ENCODE measurements around the gene NOX4.
A peak's percentile ranks its signal among the peaks of the same experiment; 100 is the strongest.

NOX4 gene

DNA sequence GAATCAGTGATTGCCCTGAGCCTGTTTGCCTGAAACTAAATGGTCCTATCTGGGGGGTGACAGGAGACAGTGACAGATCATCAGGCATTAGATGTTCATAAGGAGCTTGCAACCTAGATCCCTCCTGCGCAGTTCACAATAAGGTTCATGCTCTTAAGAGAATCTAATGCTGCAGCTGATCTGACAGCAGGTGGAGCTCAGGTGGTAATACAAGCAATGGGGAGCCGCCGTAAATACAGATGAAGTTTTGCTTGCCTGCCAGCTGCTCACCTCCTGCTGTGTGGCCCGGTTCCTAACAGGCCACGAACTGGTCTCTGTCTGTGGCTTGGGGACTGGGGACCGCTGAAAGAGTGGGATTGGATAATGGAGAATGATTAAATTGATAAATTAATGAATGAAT lies 14.0 kb downstream of the NOX4 start:
- no peak overlapping the region for H3K27ac ChIP-seq
- TF ChIP-seq, protein P1, sequence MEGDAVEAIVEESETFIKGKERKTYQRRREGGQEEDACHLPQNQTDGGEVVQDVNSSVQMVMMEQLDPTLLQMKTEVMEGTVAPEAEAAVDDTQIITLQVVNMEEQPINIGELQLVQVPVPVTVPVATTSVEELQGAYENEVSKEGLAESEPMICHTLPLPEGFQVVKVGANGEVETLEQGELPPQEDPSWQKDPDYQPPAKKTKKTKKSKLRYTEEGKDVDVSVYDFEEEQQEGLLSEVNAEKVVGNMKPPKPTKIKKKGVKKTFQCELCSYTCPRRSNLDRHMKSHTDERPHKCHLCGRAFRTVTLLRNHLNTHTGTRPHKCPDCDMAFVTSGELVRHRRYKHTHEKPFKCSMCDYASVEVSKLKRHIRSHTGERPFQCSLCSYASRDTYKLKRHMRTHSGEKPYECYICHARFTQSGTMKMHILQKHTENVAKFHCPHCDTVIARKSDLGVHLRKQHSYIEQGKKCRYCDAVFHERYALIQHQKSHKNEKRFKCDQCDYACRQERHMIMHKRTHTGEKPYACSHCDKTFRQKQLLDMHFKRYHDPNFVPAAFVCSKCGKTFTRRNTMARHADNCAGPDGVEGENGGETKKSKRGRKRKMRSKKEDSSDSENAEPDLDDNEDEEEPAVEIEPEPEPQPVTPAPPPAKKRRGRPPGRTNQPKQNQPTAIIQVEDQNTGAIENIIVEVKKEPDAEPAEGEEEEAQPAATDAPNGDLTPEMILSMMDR (IDR thresholded peaks at IDR 0.05): peak; percentile 42
- no peak for TF ChIP-seq ZFX (IDR thresholded peaks at IDR 0.05; ENCODE audit: borderline replicate concordance)

DNA sequence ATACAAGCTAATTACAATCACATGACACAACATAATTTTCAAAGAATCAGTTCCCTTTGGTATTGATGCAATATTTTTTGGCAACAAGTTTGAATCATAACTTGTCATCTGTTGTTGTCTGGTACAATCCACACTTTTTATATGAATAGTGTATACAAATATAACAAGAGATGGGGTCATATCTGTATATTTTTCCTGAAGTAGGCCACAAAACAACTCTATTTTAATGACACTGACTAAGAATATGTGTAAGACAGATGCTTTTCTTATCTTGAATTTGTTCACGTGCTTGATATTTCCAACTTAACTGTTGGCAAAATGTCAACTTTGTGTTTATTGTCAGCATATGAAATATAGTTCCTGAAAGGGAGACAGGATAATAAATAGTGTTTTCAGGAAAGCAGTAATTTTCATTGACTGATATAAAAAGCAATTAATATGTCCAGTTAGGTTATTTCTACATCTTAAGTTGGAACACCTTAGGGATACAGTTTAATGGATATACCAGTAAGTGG lies 27.9 kb downstream of the NOX4 start:
- H3K27ac ChIP-seq: no peak overlapping the region
- no peak for TF ChIP-seq ZFX (IDR thresholded peaks at IDR 0.05; ENCODE audit: borderline replicate concordance)
- TF ChIP-seq, protein P1 (IDR thresholded peaks at IDR 0.05): no peak

DNA sequence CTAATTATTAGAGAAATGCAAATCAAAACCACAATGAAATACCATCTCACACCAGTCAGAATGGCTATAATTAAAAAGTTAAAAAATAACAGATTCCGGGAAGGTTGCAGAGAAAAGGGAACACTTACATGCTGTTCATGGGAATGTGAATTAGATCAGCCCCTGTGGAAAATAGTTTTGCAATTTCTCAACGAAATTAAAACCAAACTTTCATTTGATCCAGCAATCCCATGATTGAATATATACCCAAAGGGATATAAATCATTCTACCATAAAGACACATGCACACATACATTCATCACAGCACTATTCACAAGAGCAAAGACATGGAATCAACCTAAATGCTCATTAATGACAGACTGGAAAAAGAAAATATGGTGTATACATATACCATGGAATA lies 32.5 kb downstream of the NOX4 start:
- H3K27ac ChIP-seq: no peak overlapping the region
- TF ChIP-seq ZFX (IDR thresholded peaks at IDR 0.05; ENCODE audit: borderline replicate concordance): no peak
- TF ChIP-seq, protein P1 (IDR thresholded peaks at IDR 0.05): no peak

DNA sequence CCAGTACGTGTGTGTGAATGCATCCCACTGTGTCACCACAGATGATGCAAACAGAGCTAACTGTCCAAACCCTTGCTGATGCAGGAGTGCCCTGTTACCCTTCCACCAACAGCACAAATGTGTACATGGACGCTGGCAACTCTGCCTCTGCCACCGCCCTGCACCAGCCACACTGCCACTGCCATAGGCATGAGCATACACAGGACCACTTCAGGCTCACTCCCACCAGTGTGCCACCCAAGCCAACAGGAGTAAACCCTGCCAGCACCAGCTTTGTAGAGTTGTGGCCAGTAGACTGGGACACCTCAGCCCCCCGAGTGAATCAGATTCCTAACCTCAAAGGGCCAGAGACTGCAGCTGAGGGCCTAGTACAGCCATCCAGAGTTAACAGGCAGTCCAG lies 34.0 kb downstream of the NOX4 start:
- TF ChIP-seq ZFX (IDR thresholded peaks at IDR 0.05; ENCODE audit: borderline replicate concordance): no peak
- TF ChIP-seq, protein P1 (IDR thresholded peaks at IDR 0.05): no peak
- no peak overlapping the region for H3K27ac ChIP-seq

DNA sequence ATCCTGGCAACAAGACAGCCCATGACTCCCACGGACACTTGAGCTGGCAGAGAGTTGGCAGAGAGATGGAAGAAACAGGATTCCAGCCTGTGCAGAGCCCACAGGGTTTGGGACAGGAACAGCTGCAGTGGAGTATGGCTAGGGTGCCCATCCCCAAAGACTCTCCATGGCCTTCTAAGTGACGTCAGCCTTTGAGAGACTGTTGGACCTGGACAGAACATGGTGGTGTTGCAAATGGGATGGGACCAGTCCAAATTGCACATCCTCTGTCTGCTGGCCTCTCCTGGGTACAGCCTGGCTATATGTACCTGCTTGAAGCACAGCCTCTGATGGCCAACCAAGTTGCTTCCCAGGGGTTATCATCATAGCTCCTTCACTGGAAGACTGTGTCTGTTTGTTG lies 34.5 kb downstream of the NOX4 start:
- no peak for TF ChIP-seq ZFX (IDR thresholded peaks at IDR 0.05; ENCODE audit: borderline replicate concordance)
- TF ChIP-seq, protein P1 (IDR thresholded peaks at IDR 0.05): no peak
- no peak overlapping the region for H3K27ac ChIP-seq

DNA sequence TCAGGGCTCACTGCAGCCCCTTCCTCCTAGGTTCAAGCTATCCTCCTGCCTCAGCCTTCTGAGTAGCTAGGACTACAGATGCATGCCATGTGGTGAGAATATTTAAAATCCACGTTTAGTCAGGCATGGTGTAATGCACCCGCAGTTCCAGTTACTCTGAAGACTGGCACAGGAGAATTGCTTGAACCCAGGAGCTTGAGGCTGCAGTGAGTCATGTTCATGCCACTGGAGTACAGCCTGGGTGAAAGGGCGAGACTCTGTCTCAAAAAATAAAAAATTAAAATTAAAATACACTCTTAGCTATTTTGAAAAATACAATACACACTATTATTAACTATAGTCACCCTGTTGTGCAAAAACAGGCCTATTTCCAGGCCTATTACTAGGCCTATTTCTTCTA lies 38.4 kb downstream of the NOX4 start:
- TF ChIP-seq, protein P1 (IDR thresholded peaks at IDR 0.05): no peak
- no peak for TF ChIP-seq ZFX (IDR thresholded peaks at IDR 0.05; ENCODE audit: borderline replicate concordance)

DNA sequence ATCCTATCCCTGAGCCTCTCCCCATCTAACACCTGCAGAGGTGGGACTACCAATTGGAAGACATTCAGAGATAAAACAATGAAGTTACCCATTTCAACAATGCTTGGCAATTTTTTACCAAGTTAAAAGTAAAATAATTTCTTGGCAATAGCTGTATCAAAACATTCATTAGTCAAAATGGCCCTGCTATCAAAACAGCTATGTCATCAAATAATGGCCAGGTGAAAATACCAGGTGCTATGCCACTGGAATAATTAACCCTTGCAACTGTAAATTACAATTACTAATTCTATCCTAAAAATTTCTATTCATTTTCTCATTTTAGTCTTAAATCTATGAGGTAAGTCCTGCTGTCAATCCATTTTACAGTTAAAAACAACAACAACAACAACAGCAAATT lies 43.3 kb downstream of the NOX4 start:
- TF ChIP-seq, protein P1 (IDR thresholded peaks at IDR 0.05): no peak
- TF ChIP-seq ZFX (IDR thresholded peaks at IDR 0.05; ENCODE audit: borderline replicate concordance): no peak
- no peak overlapping the region for H3K27ac ChIP-seq

More for the DNA sequence above, 38.4 kb downstream of the NOX4 start:
- H3K27ac ChIP-seq: no peak overlapping the region

All from 22Rv1 (cell line).